Daoy (cell line): Measurements from ENCODE around the gene HSPA14. TPM values are rescaled to one million over a fixed set of nuclear protein-coding genes. Genes with fewer than 3 reads are reported as not detected.
"Not testable (repeated sequence)": the region's sequence is repeated elsewhere in the genome, so short reads cannot be mapped to it uniquely, and the experiment has no call there.

Experiments
- DNase-seq: peaks from one replicate; pipeline ENCODE4 v3.0.0-alpha.2; 2015; ENCODE audit warnings: low read depth
- total RNA-seq: library from RNA; depleted of rRNA; stranded (reverse); fragments of >200 nt; shearing (Covaris generic); gene quantifications from 2 replicates; pipeline ENCODE4 v1.2.3, GENCODE V29; 2014; rRNA removed

The HSPA14 gene, protein sequence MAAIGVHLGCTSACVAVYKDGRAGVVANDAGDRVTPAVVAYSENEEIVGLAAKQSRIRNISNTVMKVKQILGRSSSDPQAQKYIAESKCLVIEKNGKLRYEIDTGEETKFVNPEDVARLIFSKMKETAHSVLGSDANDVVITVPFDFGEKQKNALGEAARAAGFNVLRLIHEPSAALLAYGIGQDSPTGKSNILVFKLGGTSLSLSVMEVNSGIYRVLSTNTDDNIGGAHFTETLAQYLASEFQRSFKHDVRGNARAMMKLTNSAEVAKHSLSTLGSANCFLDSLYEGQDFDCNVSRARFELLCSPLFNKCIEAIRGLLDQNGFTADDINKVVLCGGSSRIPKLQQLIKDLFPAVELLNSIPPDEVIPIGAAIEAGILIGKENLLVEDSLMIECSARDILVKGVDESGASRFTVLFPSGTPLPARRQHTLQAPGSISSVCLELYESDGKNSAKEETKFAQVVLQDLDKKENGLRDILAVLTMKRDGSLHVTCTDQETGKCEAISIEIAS
- total RNA-seq: 39.9 and 51.2 TPM in 2 replicates

DNA sequence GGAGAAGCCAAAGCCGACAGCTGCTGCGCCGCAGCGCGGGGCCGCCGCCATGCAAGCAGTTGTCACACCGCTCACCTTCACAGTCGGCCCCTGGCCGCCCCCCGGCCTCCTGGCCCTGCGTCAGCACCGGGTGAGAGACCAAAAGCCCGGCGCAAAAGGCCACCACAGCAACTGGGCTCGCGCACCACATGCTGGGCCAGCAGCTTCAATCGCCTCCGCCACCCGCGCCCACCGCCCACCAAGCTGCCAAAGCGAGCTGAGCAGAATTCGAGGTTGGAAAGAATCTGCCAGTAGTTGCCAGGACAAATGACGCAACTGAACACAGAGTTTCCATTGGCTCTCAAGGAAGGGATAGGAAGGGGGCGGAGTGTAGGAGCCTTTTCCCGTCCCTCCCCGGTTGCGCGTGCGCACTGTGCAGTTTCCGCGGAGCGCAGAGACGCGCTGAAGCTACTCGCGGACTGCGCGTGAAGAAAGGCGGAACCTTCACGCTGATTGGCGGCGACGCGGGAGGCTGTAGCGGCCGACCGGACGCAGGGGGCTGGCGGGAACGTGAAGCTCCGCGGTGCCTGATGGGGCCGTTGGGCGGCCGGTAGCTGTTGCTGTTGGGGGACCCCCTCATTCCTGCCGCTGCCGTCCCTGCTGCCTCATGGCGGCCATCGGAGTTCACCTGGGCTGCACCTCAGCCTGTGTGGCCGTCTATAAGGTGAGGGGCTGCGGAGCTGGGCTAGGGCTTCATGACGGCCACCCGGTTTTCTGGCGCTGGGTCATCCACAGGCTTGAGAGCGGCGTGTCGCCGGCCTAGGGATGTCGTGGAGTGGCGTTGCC, at the start of gene HSPA14, which contains the start of the genes CDNF and MSANTD7:
TSS of gene HSPA14 (plus strand) at position 550 of the 825 bp plus-strand sequence. CDS start at position 647, 97 bp downstream.
TSS of gene CDNF (minus strand) at position 281 of the 825 bp plus-strand sequence. CDS start at position 190, 91 bp downstream.
TSS of gene MSANTD7 (plus strand) at position 550 of the 825 bp plus-strand sequence. CDS start 3,979 bp downstream, outside the sequence.
- peak; percentile 99 for DNase-seq

DNA sequence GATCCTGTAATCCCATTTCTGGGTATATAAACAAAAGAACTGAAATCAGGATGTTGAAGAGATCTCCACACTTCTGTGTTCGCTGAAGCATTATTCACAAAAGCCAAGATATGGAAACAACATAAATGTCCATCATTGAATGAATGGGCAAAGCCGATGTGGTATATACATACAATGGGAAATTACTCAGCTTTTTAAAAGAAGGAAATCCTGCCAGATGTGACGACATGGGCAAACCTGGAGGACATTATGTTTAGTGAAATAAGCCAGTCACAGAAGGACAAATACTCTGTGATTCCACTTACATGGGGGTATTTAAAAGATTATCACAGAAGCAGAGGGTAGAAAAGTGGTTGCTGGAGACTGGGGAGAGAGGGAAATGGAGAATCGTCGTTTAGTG, 39.5 kb upstream of the HSPA14 start:
- no peak for DNase-seq

DNA sequence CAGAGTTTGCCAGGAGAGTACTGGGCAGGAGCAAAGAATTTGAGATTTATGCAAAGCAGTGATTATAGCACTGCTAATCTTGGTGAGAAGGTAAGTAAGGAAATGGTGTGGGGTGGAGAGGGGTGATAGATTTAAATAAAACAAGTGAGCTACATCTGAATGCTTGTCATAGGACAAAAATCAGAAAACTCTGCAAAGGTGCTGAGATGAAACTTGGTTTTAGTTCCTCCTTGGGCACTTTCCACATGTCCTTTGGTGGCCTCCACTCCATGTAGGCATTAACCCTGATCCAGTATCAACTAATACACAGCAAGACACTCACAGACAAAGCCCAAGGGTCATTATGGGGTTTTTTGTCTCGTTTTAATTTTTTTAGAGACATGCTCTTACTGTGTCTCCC, 37.7 kb upstream of the HSPA14 start:
- no peak for DNase-seq

DNA sequence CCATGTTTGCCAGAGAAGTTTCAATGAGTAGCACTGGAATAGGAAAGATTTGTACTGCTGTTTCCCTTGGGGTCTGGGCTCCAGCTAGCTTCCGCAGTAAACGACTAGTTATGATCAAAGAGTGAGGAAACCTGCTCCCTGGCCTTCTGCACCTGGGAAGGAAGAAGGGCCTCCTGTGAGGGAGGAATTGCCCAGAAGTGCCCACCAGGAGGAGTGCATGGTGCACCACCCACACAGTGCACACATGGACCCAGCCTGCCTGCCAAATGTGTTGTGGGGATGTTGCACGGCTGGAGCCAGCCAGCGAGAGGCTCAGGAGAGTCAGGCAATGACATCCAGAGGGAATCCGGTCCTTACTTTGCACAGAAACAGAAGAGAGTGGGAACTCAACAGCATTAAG, 36.4 kb upstream of the HSPA14 start:
- DNase-seq: no peak

DNA sequence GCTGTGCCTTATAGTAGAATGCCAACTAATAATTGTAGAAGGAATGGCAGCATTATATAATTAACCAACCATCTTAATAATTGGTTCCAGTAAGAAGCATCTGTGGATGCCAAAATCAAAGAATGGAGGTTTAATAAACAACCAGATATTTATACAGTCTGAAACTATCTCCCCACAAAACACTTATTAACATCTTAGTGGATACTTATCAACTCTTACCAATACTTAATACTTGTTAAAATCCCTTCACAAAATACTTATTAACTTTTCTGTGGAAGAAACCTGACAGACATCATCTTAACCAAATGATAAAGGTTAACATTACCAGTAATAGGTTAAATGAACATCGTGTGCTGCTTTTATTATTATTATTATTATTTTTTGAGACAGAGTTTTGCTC, 34.3 kb upstream of the HSPA14 start:
- DNase-seq: no peak

DNA sequence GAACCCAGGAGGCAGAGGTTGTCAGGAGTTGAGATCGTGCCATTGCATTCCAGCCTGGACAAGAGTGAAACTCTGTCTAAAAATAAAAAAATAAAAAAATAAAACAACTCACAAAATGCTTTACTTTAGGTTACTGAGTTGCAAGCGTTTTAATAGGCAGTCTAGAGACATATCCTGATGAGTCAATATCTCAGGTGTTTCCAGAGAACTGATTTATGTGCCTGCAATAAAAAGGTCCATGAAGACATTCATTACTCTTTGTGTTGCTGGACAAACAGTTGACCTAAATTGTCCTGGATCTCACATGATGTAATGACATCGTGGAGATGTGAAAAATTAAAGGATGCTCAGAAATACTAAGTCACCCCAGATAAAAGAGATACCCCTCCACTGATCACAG, 31.8 kb upstream of the HSPA14 start:
- DNase-seq: no peak

DNA sequence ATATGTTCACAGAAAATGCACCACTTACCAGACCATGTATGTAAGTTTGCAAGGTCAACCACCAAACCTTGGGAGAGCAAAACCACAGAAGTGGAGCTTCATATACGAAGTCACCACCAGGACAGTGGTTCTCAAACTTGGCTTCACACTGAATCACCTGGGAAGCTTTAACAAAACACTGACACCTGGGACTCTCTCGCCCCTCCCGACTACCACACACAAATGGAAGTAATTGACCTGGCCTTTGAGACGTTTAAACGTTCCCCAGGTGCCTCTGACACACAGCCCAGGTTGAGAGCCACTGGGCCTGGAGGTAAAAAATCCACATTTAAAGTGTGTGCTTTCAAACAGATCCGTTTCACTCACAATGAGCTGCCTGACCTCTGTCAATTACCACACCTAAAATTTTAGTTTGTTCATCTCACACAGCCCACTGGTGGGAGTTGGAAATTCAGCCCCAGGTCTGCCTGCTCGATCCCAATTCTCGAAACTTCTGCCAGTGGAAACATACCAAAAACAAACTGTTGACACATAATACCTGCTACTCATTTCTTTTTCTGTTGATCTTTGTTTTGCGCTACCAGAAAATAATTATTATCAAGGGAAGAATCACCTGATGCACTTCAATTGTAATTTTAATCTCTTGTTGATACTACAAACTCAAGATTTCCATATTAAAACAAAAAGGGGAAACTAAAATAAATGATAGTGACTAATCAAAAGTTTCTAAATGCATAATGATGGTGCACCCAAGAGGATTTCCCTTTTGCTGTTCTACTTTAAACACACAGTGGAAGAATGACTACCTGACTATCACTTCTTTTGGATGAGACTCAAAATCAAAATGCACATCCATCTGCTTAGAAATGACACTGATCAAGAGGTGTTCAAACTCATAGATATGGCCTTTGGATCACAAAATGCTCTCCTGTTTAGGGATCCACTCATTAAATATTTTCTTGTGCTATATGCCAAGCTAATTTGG, 26.8 kb upstream of the HSPA14 start:
- no peak for DNase-seq

DNA sequence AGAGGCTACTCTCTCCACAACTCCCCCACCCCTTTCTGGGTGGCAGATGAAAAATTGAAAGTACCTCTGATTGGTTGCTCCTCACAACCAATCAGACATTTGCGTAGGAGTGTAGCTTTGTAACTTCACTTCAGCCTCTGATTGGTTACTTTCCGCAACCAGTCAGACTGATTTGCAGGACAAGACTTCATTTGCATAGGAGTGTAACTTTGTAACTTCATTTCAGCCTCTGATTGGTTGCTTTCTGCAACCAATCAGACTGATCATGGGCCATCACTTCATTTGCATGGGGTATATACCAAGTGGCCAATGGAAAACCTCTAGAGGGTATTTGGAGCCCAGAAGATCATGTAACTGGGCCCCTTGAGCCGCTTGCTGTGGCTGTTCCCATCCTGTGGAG, 25.8 kb upstream of the HSPA14 start:
- DNase-seq: no peak

DNA sequence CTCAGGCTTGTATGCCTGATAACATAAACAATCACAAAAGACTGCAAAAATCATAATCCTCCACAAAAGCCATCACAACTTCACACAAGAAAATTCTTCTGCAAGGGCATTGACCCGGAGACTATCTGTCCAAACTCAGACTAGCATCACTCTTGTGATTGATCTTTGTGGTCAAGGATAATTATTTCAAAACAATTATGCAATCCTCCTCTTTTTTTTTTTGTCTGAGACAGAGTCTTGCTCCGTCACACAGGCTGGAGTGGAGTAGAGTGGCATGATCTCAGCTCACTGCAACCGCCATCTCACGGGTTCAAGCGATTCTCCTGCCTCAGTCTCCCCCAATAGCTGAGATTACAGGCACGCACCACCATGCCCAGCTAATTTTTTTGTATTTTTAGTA, 22.4 kb upstream of the HSPA14 start:
- no peak for DNase-seq

DNA sequence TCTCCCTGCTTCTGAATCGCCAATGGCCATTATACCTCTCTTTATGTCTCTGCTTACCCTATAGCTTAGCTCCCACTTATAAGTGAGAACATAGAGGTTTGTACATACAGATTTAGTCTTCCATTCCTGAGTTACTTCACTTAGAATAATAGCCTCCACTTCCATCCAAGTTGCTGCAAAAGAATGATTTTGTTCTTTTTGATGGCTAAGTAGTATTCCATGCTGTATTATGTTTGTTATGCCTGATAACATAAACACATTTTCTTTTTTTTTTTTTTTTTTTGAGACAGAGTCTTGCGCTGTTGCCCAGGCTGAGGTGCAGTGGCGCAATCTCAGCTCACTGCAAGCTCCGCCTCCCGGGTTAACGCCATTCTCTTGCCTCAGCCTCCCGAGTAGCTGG, 21.4 kb upstream of the HSPA14 start:
- DNase-seq: not testable (repeated sequence)

DNA sequence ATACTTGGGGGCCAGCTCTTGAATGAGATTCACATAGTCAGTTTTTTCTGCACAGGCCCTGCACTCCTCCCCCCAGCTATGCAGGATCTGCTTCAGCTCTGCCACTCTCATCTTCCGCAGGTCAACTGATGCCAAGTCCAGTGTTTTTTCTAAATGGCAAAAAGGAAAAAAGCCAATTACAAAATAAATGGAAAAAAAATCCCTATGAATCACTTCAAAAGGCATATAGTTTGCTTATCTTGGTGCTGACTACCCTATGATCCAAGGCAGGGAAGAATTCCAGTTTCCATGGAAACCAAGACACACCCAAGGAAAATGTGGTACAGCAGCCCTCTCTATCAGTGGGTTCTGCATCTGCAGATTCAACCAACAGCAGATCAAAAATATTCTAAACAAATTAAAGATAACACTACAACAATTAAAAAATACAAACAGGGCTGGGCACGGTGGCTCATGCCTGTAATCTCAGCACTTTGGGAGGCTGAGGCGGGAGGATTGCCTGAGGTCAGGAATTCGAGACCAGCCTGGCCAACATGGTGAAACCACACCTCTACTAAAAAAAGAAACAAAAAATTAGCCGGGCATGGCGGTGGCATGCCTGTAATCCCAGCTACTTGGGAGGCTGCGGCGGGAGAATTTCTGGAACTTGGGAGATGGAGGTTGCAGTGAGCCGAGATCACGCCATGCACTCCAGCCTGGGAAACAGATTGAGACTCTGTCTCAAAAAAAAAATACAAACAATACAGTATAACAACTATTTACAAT, 17.9 kb upstream of the HSPA14 start:
- DNase-seq: peak; percentile 72

DNA sequence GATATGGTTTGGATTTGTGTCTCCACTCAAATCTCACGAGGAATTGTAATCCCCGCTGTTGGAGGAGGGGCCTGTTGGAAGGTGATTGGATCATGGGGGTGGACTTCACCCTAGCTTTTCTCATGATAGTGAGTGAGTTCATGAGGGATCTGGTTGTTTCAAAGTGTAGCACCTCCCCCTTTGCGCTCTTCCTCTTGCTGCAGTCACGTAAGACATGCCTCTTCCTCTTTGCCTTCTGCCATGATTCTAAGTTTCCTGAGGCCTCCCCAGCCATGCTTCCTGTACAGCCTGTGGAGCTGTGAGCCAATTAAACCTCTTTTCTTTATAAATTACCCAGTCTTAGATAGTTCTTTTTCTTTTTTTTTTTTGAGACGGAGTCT, 17.3 kb upstream of the HSPA14 start:
- no peak for DNase-seq

DNA sequence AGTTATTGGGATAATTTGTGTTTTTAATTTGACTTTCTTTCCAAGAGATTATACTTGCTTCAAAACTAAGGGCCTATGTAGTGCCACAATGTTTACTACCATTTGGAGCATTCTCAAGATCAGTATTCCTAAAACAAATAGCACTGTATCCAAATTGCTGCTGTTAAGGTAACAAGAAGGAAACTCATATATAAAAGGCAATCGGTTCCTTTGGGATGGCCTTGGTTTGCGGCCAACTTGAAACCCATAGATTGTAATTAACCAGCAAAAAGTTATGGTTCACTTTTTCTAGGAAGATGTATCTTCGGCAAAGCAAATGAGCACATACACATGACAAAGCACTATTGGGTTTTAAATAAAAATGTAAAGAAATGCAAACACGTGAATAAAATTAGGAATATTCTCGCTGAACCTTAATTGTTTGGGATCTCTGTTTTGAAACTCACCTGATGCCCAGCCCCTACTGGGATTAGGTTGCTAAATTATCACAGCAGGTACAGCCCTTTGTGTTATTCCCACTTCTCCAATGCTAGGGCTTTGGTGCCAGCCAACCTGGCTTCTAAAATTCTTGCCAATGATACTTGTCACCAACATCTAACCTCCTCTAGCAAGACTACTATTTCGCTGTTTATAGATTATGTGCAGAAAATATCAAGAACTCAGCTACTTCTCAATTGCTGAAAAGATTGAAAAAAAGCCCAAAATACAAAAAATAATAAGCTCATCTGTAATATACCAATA, 16.3 kb upstream of the HSPA14 start:
- DNase-seq: no peak

DNA sequence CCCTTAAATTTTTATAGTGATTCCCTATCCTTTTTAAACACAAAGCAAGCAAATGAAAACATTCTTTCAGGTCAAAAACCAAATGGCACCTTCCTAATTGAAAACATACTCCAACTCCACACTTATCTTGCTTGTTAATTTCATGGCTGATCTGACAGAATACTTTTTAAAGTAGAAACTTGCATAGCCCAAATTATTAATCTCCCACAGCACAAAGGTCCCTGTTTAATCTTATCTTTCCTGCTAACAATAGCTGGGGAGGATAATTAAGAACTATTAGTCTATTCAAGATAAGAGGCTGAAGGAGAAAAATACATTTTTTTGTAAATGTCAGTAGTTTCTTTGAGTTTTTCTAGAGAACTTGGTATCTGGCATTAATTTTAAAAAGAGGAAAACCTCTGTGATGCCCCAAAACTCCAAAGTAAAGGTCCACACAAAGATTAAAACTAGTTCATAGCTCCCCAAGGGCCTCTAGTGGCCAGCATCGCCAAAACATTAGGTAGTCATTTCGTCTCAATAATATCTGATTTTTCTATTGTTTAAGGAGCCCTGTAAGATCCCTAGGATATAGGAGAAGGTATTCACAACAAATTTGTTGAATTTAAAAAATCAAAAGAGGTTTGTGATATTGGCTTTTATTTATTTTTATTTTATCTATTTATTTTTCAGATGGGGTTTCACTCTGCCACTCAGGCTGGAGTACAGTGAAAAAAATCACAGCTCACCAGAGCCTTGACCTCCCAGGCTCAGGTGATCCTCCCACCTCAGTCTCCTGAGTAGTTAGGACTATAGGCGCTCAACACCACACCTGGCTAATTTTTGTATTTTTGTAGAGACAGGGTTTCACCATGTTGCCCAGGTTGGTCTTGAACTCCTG, 15.0 kb upstream of the HSPA14 start:
- peak; percentile 21 for DNase-seq

DNA sequence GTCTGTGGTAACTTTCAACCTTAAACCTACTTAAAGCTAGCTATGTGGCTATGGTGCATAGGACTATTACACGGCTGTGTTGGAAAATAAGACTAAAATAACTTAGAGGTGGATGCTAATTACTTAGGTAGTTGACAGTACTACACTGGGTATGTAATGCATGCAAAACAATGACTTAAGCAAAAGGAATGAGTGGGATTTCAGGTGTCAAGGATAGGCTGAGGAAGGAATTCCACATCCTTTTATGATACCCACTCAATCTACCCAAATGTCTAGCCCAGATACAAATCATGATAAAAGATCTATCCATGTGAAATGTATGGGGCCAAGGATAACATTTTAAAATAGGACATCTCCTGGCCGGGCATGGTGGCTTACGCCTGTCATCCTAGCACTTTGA, 14.1 kb upstream of the HSPA14 start:
- no peak for DNase-seq

DNA sequence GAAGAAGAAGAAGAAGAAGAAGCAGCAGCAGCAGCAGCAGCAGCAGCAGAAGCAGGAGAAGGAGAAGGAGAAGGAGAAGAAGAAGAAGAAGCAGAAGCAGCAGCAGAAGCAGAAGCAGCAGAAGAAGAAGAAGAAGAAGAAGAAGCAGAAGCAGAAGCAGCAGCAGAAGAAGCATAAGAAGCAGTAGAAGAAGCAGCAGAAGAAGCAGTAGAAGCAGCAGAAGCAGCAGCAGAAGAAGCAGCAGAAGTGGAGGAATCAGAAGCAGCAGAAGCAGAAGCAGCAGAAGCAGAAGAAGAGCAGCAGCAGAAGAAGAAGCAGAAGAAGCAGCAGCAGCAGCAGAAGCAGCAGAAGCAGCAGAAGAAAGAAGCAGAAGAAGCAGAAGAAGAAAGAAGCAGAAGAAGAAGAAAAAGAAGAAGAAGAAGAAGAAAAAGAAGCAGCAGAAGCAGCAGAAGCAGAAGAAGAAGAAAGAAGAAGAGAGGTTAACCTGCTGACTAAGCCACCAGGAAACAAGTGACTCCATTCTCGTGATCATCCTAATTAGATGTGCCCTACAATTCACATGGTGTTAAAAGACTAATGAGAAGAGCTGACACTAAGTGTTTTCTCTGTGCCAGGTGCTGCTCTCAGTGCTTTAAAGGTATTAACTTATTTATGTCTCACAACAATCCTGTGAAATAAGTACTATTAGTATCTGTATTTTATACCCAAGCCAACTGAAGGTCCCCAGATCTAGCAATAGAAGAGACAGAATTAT, 11.9 kb upstream of the HSPA14 start:
- DNase-seq: no peak

DNA sequence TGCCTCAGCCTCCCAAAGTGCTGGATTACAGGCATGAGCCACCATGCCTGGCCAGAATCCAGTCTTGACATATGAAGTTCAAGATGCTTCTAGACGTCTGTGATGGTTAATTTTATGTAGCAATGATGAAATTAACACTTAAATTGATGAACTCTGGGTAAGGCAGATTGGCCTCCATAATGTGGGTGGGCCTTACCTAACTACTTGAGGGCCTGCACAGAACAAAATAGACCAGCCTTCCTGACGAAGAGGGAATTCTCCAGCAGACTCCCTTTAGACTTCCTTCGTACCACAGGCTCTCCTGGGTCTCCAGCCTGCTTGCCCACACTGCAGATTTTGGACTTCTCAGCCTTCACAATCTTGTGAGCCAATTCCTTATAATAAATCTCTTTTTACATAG, 5.0 kb upstream of the HSPA14 start:
- DNase-seq: no peak

DNA sequence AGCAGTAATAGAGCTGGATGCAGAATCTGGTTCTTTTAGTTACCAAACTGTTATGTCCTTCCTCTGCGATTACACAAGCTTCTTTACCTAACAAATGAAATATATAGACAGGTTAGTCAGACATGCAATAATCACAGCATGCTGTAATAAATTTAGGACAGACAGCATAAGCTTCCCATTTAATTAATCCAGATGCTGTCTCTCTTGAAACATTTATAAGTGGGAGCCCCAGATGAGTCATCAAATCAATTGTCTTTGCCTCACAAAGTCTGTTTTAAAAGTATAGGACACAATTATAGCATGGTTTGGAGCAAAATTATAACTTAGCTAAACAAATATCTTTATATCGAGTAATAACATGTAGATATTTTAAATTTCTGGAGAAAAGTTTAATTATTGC, 1.9 kb upstream of the HSPA14 start:
- DNase-seq: no peak
